Mucosa of descending colon (tissue), 3 donors: Measurements from ENCODE around the gene LMTK3. TPM values are rescaled to one million over a fixed set of nuclear protein-coding genes. Genes with fewer than 3 reads are reported as not detected.

Experiments used
- ATAC-seq: fragments of 200-7000 bp; cut with Tn5 transposase; one replicate; pipeline ENCODE4 v1.9.1; 2020; ENCODE audit warnings: mild to moderate bottlenecking, moderate library complexity
- DNase-seq, 3 donors: peaks; one replicate each; pipeline ENCODE4 v3.0.0-alpha.2; 2020
- H3K36me3 ChIP-seq: fragments of 200-600 bp; one replicate; pipeline ENCODE4 v1.8.0; 2021; ENCODE audit warnings: low read depth, mild to moderate bottlenecking
- H3K4me1 ChIP-seq: fragments of 200-600 bp; one replicate; pipeline ENCODE4 v1.8.0; 2021; ENCODE audit warnings: low read depth, mild to moderate bottlenecking
- H3K4me3 ChIP-seq: fragments of 200-600 bp; one replicate; pipeline ENCODE4 v1.8.0; 2021; ENCODE audit warnings: mild to moderate bottlenecking
- H3K9me3 ChIP-seq: fragments of 200-600 bp; one replicate; pipeline ENCODE4 v1.8.0; 2021; ENCODE audit warnings: mild to moderate bottlenecking
- CTCF ChIP-seq: fragments of 200-600 bp; IDR thresholded peaks from one replicate; pipeline ENCODE4 v1.8.0; 2022; ENCODE audit warnings: antibody characterized with exemption, mild to moderate bottlenecking
- intact Hi-C, 2 donors: fragments of 100-400 bp; cut with DNase I in 1 of 2; cut with micrococcal nuclease in 1 of 2; formaldehyde crosslinking; loops; one replicate each; pipeline versions ENCODE4 v1.11.0 to v1.11.1; 2022; cut with DNase I, micrococcal nuclease
- total RNA-seq, 3 donors: library from RNA; stranded (reverse); fragmentation: NEBNext Ultra II Directional in 2 of 3; extraction: Animal tissue kit (Norgen Biotek cat#: 25700) in 2 of 3; gene quantifications; one replicate each; pipeline versions ENCODE4 v1.2.1 to v1.2.4, GENCODE V29; 2021 to 2023
- donor health status: DM: no; HTN: no; CAD: no; lungs with moderate emphysema.
- donor health status: DM: no; HTN: no; CAD: no.
- donor health status: DM: no; HTN: yes; CAD: no.

LMTK3 gene
- total RNA-seq, 3 donors from 2014 or later: 0.48 to 2.6 (median 1.3) TPM

DNA sequence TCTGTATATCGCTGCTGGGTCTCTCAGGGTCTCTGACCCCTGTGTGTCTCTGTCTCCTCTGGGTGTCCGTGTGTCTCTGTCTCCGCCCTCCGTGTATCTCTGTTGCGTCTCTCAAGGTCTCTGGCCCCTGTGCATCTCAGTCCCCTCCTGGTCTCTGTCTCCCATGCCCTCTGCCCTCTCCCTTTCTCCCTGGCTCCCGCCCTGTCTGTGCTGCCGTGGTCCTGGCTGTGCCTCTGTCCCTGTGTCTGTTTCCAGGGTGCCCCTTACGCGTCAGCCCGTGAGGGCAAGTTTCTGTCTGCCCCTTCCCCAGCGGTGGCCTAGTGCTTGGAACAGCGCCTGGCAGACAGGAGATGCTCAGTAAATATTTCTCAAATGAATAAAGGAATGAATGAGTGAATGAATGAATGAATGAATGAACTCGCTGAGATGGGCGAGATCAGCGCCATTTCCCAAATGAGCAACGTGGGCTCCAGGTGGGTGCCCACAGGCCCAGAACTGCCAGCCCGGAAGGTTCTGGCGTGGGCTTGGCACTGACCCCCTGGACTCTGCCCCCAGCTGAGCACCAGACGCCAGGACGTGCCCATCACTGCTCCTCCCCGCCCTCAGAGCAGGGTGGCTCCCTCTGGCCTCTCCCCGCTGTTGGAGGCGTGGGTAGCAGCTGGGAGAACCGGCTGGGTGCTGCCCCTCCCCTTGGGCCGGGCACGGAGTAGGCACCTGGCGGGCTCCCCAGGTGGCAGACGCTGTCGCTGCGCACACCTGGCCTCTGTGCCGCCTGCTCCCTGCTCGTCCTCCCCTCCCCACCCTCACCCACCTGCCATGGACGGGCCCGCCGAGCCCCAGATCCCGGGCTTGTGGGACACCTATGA, 40.0 kb upstream of the LMTK3 start, which contains the start of gene SULT2B1:
Gene SULT2B1, plus strand, starts transcription at position 736 of the 866 bp plus-strand sequence. Its CDS starts 81 bp downstream, at position 817.
- H3K36me3 ChIP-seq: no peaks in the 10 kb centered on the region
- no peaks in the 10 kb centered on the region for H3K9me3 ChIP-seq
- H3K4me3 ChIP-seq: no peak within 1 kb of the TSS
- intact Hi-C loops: no loop called here
- no peak for TF ChIP-seq CTCF
- peaks cover 20% of the 10 kb centered on the region for H3K4me1 ChIP-seq
- peak; percentile 88 to 92 (median 89) for DNase-seq
- peak; percentile 97 for ATAC-seq

- intact Hi-C loops: no loop called here
Measured at GRCh38 chr19:48549380-48549779, 37.7 kb upstream of the LMTK3 start.

DNA sequence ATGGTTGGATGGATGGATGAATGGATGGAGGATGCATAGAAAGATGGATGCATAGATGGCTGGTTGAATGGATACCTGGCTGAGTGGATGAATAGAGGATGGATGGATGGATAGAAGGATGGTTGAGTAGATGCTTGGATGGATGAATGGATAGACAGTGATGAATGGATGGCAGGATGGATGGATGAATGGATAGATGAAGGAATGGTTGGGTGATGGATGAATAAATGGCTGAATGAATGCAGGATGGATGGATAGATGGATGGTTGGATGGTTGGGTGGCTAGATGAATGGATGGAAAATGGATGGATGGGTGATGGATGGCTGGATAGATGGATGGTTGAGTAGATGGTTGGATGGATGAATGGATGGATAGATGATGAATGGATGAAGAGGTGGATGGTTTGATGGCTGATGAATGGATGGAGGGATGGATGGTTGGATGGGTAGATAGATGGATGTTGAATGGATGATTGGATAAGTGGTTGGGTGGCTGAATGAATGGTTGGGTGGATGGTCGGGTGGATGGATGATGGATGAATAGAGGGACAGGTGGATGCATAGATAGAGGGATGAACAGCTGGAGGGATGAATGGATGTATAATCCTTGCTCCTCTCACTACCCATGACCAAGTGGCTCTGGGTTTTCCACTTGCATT, 36.7 kb upstream of the LMTK3 start:
- ATAC-seq: no peak
- TF ChIP-seq CTCF: no peak
- no peak overlapping the region for H3K4me3 ChIP-seq
- intact Hi-C loops: no loop called here
- no peaks in the 10 kb centered on the region for H3K9me3 ChIP-seq
- peaks cover 16% of the 10 kb centered on the region for H3K4me1 ChIP-seq
- H3K36me3 ChIP-seq: no peaks in the 10 kb centered on the region
- DNase-seq: no peak

More at GRCh38 chr19:48549380-48549779, 37.7 kb upstream of the LMTK3 start:
- no peak overlapping the region for H3K4me3 ChIP-seq
- peaks cover 20% of the 10 kb centered on the region for H3K4me1 ChIP-seq
- no peaks in the 10 kb centered on the region for H3K36me3 ChIP-seq
- no peak for ATAC-seq
- H3K9me3 ChIP-seq: no peaks in the 10 kb centered on the region
- DNase-seq: no peak
- no peak for TF ChIP-seq CTCF

DNA sequence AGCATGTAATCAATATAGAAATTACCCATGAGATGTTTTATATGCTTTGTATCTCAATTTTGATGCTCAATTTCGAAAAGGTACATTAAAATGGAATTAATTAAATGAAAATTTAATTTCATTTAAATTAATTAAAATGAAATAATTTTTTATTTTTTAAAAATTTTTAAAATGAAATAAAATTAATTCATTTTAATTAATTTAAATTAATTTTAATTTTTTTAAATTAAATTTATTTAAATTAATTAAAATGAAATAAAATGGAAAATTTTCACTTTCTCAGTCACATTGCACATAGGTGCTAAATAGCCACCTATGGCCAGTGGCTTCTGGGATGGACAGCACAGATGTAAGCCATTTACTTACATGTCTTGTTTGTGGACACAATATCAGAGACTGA, 36.1 kb upstream of the LMTK3 start:
- Histone ChIP-seq H3K36me3 (no peaks in the 10 kb centered on the region), H3K4me1 (peaks cover 19% of the 10 kb centered on the region), H3K4me3 (no peak overlapping the region), H3K9me3 (no peaks in the 10 kb centered on the region)
- DNase-seq: no peak
- intact Hi-C loops: no loop called here
- no peak for TF ChIP-seq CTCF
- no peak for ATAC-seq

- DNase-seq (no peak), ATAC-seq (no peak)
- Histone ChIP-seq H3K9me3 (no peaks in the 10 kb centered on the region), H3K36me3 (no peaks in the 10 kb centered on the region), H3K4me3 (no peak overlapping the region), H3K4me1 (peaks cover 5% of the 10 kb centered on the region)
- intact Hi-C loops: no loop called here
- TF ChIP-seq CTCF: no peak
Measured at GRCh38 chr19:48544856-48545750, 33.5 kb upstream of the LMTK3 start.
